ENCODE measurements around the gene CNIH3.

GRCh38 chr1:224623310-224623714 is 7.2 kb downstream of the CNIH3 start:
- TF ChIP-seq CEBPB (IDR thresholded peaks at IDR 0.05) (no peak), RAD21 (IDR thresholded peaks at IDR 0.05; ENCODE audit: low read depth) (no peak), TAF1 (IDR thresholded peaks at IDR 0.05; ENCODE audit: low read depth) (no peak), YY1 (IDR thresholded peaks at IDR 0.05; ENCODE audit: low read depth) (no peak), TCF12 (IDR thresholded peaks at IDR 0.05; ENCODE audit: low read depth) (no peak), REST (IDR thresholded peaks at IDR 0.05; ENCODE audit: low read depth) (no peak), CREB1 (IDR thresholded peaks at IDR 0.05; ENCODE audit: low read depth) (no peak), TEAD4 (IDR thresholded peaks at IDR 0.05) (no peak), MAX (IDR thresholded peaks at IDR 0.05) (no peak), NFIC (IDR thresholded peaks at IDR 0.05) (no peak), EP300 (IDR thresholded peaks at IDR 0.05; ENCODE audit: borderline replicate concordance) (no peak), ZBTB7A (IDR thresholded peaks at IDR 0.05; ENCODE audit: low read depth) (no peak)
